CD4-positive, alpha-beta T cell (primary cell): ENCODE results near the gene ISOC2. TPM values are rescaled to one million over a fixed set of nuclear protein-coding genes. Genes with fewer than 3 reads are reported as not detected.
"Not testable (repeated sequence)": the region's sequence is repeated elsewhere in the genome, so short reads cannot be mapped to it uniquely, and the experiment has no call there.

Experiments used
- ATAC-seq: fragments of 200-7000 bp; cut with Tn5 transposase; one replicate; pipeline ENCODE4 v1.10.0; 2022; ENCODE audit warnings: mild to moderate bottlenecking; ENCODE audit not compliant: poor library complexity
- CTCF ChIA-PET: fragments of 350-600 bp; sonication (Branson Sonifier 250); formaldehyde crosslinking; loops from one replicate; lab custom pipeline; 2021; ENCODE audit warnings: antibody characterized with exemption, inconsistent platforms; lab: Charles Lee
- POLR2A ChIA-PET: fragments of 350-600 bp; sonication (Branson Sonifier 250); formaldehyde crosslinking; loops from one replicate; lab custom pipeline; 2021; ENCODE audit warnings: antibody characterized with exemption, inconsistent platforms; lab: Charles Lee
- DNase-seq, 14 experiments: peaks; one replicate each; pipeline ENCODE4 v3.0.0-alpha.2; 2013 to 2020; ENCODE audit warnings: mixed read lengths in 2 of 14
- H3K27ac ChIP-seq, 2 donors: one replicate each; pipeline versions ENCODE4 v1.5.1 to v1.7.0; 2013; ENCODE audit warnings: low read length in 2 of 2, low read depth in 1 of 2, mild to moderate bottlenecking in 1 of 2
- H3K27me3 ChIP-seq, 2 experiments: 1 replicate in 1 of 2; 2 replicates in 1 of 2; pipeline versions ENCODE4 v1.6.1 to v1.7.0; 2013; ENCODE audit warnings: low read length in 2 of 2, control low read depth in 1 of 2, mild to moderate bottlenecking in 1 of 2, moderate library complexity in 1 of 2; ENCODE audit not compliant: insufficient read depth in 2 of 2, control insufficient read depth in 1 of 2
- H3K36me3 ChIP-seq: one replicate; pipeline ENCODE4 v1.6.1; 2013; ENCODE audit warnings: low read length, control low read depth; ENCODE audit not compliant: insufficient read depth
- H3K4me1 ChIP-seq: one replicate; pipeline ENCODE4 v1.6.1; 2013; ENCODE audit warnings: low read length, control low read depth; ENCODE audit not compliant: insufficient read depth
- H3K4me3 ChIP-seq: one replicate; pipeline ENCODE4 v1.5.1; 2013; ENCODE audit warnings: mild to moderate bottlenecking, low read length, moderate library complexity
- H3K9me3 ChIP-seq, 2 experiments: 1 replicate in 1 of 2; 2 replicates in 1 of 2; pipeline versions ENCODE4 v1.6.1 to v1.7.0; 2013; ENCODE audit warnings: low read length in 2 of 2, mild to moderate bottlenecking in 2 of 2, control low read depth in 1 of 2, moderate library complexity in 1 of 2; ENCODE audit not compliant: control insufficient read depth in 1 of 2, insufficient read depth in 1 of 2
- H3K27ac Mint-ChIP-seq: one replicate; pipeline ENCODE4 v1.8.0; 2020; ENCODE audit warnings: mixed read lengths
- H3K27me3 Mint-ChIP-seq: one replicate; pipeline ENCODE4 v1.8.0; 2021; ENCODE audit warnings: mixed read lengths
- H3K36me3 Mint-ChIP-seq: one replicate; pipeline ENCODE4 v1.8.0; 2021; ENCODE audit warnings: low read depth, mixed read lengths
- H3K4me1 Mint-ChIP-seq: one replicate; pipeline ENCODE4 v1.8.0; 2021; ENCODE audit warnings: low read depth, mixed read lengths
- H3K4me3 Mint-ChIP-seq: one replicate; pipeline ENCODE4 v1.8.0; 2020; ENCODE audit warnings: mild to moderate bottlenecking, mixed read lengths
- H3K9me3 Mint-ChIP-seq: one replicate; pipeline ENCODE4 v1.8.0; 2020; ENCODE audit warnings: mixed read lengths
- CTCF ChIP-seq: fragments of 200-600 bp; IDR thresholded peaks from one replicate; pipeline ENCODE4 v1.8.0; 2022; ENCODE audit warnings: antibody characterized with exemption, mild to moderate bottlenecking
- intact Hi-C, 2 experiments: fragments of 100-400 bp; cut with DNase I in 1 of 2; cut with micrococcal nuclease in 1 of 2; formaldehyde crosslinking; loops; one replicate each; pipeline versions ENCODE4 v1.15.1 to v1.9.0; 2023 to 2025; cut with DNase I, micrococcal nuclease
- total RNA-seq, 174 experiments: library from RNA in 2 of 174; stranded (reverse) in 2 of 174; gene quantifications; one replicate each; pipeline ENCODE4 v1.2.3 and lab custom pipeline; 2021 to 2026

The ISOC2 gene
- total RNA-seq, 2 experiments from 2014 or later = 1.5 to 2.2 TPM

- ChIA-PET POLR2A (interaction anchor here (0.6 kb wide), 1 partner anchor 91 kb away, joined by 4 read pairs; no protein-coding TSS in a partner anchor), CTCF (interaction anchor here (0.8 kb wide), 1 partner anchor 29 kb away, joined by 5 read pairs; no protein-coding TSS in a partner anchor)
- Histone ChIP-seq H3K27ac (no peak overlapping the region), H3K9me3 (no peaks in the 10 kb centered on the region), H3K4me1 (peaks cover 5% of the 10 kb centered on the region), H3K4me3 (no peak overlapping the region), H3K36me3 (no peaks in the 10 kb centered on the region), H3K27me3 (no peaks in the 10 kb centered on the region)
- TF ChIP-seq CTCF = no peak
- no peaks in the 10 kb centered on the region for H3K9me3 Mint-ChIP-seq
- no peaks in the 10 kb centered on the region for H3K36me3 Mint-ChIP-seq
- DNase-seq = no peak
- H3K27ac Mint-ChIP-seq = no peak overlapping the region
- no peak overlapping the region for H3K4me3 Mint-ChIP-seq
- H3K4me1 Mint-ChIP-seq = no peaks in the 10 kb centered on the region
- intact Hi-C loops = no loop called here
- no peaks in the 10 kb centered on the region for H3K27me3 Mint-ChIP-seq
- no peak for ATAC-seq
Observed at GRCh38 chr19:55497763-55498162, 36.3 kb upstream of the ISOC2 start.

- POLR2A ChIA-PET, H3K27ac ChIP-seq, H3K4me1 Mint-ChIP-seq, H3K9me3 ChIP-seq, H3K27me3 Mint-ChIP-seq, H3K27me3 ChIP-seq, H3K36me3 Mint-ChIP-seq, H3K27ac Mint-ChIP-seq, H3K4me3 Mint-ChIP-seq, intact Hi-C loops, H3K9me3 Mint-ChIP-seq, CTCF ChIA-PET, H3K4me1 ChIP-seq, DNase-seq, H3K36me3 ChIP-seq, H3K4me3 ChIP-seq, ATAC-seq: not testable (repeated sequence)
Observed at GRCh38 chr19:55496820-55497219, 35.4 kb upstream of the ISOC2 start.

GRCh38 chr19:55495646-55496349, 34.4 kb upstream of the ISOC2 start:
- Mint-ChIP-seq H3K27ac (no peak overlapping the region), H3K4me1 (no peaks in the 10 kb centered on the region), H3K36me3 (no peaks in the 10 kb centered on the region), H3K27me3 (no peaks in the 10 kb centered on the region), H3K9me3 (no peaks in the 10 kb centered on the region), H3K4me3 (no peak overlapping the region)
- DNase-seq = no peak
- H3K4me1 ChIP-seq = peaks cover 5% of the 10 kb centered on the region
- POLR2A ChIA-PET = no interaction called here
- intact Hi-C loops = no loop called here
- H3K4me3 ChIP-seq = no peak overlapping the region
- TF ChIP-seq CTCF = no peak
- H3K27ac ChIP-seq = no peak overlapping the region
- H3K36me3 ChIP-seq = no peaks in the 10 kb centered on the region
- H3K27me3 ChIP-seq = peaks cover 0 to 5% of the 10 kb centered on the region in 2 experiments
- H3K9me3 ChIP-seq = no peaks in the 10 kb centered on the region
- ATAC-seq = no peak
- CTCF ChIA-PET = no interaction called here
